Kidney glomerular epithelial cell (primary cell): ENCODE measurements around the gene MTX2.

Source experiments
- DNase-seq: peaks from one replicate; lab custom pipeline; 2025; lab: John Stamatoyannopoulos, UW

The MTX2 gene

GRCh38 chr2:176380341-176380740 lies 111.1 kb downstream of the MTX2 start:
- DNase-seq: no peak

- no peak for DNase-seq
These were observed 113.9 kb downstream of the MTX2 start for GRCh38 chr2:176383100-176383499.

- no peak for DNase-seq
These were observed 114.7 kb downstream of the MTX2 start for GRCh38 chr2:176383836-176384442.

- no peak for DNase-seq
These were observed 116.0 kb downstream of the MTX2 start for GRCh38 chr2:176385219-176385759.

GRCh38 chr2:176385838-176386237 lies 116.6 kb downstream of the MTX2 start:
- DNase-seq: no peak
